Neutrophil (primary cell): Measurements from ENCODE around the gene KRT10.
A peak's percentile ranks its signal among the peaks of the same experiment; 100 is the strongest.

Experiments
- H3K27ac ChIP-seq: fragments of 200-600 bp; sonication (generic); 2 replicates; pipeline ENCODE4 v1.5.1; 2016; ENCODE audit warnings: mild to moderate bottlenecking, moderate library complexity
- H3K27me3 ChIP-seq: fragments of 200-600 bp; sonication (generic); 2 replicates; pipeline ENCODE4 v1.6.0; 2016; ENCODE audit warnings: mild to moderate bottlenecking
- H3K36me3 ChIP-seq: fragments of 200-600 bp; sonication (generic); 2 replicates; pipeline ENCODE4 v1.5.1; 2017
- H3K4me1 ChIP-seq, 2 experiments: fragments of 200-600 bp in 1 of 2; sonication (generic) in 1 of 2; 1 replicate in 1 of 2; 2 replicates in 1 of 2; pipeline versions ENCODE4 v1.5.1 to v1.6.1; 2013 to 2016; ENCODE audit warnings: low read depth in 1 of 2, low read length in 1 of 2, mild to moderate bottlenecking in 1 of 2, moderate library complexity in 1 of 2; ENCODE audit not compliant: control insufficient read depth in 1 of 2, insufficient read depth in 1 of 2
- H3K4me3 ChIP-seq, 2 experiments: fragments of 200-600 bp in 1 of 2; sonication (generic) in 1 of 2; 1 replicate in 1 of 2; 2 replicates in 1 of 2; pipeline ENCODE4 v1.5.1; 2013 to 2016; ENCODE audit warnings: low read depth in 1 of 2, low read length in 1 of 2, mild to moderate bottlenecking in 1 of 2, moderate library complexity in 1 of 2
- H3K9me3 ChIP-seq: fragments of 200-600 bp; sonication (generic); 2 replicates; pipeline ENCODE4 v1.5.1; 2016
- CTCF ChIP-seq: fragments of 200-600 bp; sonication (generic); IDR thresholded peaks from 2 replicates; pipeline ENCODE4 v1.5.1; 2016; ENCODE audit warnings: antibody characterized with exemption

KRT10 gene

GRCh38 chr17:40821536-40821935, 878 bp downstream of the KRT10 start:
- no peak overlapping the region for H3K4me3 ChIP-seq
- H3K36me3 ChIP-seq = no peaks in the 10 kb centered on the region
- H3K9me3 ChIP-seq = peaks cover 16% of the 10 kb centered on the region
- peaks cover 84% of the 10 kb centered on the region for H3K27me3 ChIP-seq
- TF ChIP-seq CTCF = no peak
- H3K27ac ChIP-seq = no peak overlapping the region
- peaks cover 0 to 3% of the 10 kb centered on the region in 2 experiments for H3K4me1 ChIP-seq

GRCh38 chr17:40820228-40820838, 2.1 kb downstream of the KRT10 start:
- no peak overlapping the region for H3K27ac ChIP-seq
- H3K4me1 ChIP-seq = peaks cover 0 to 3% of the 10 kb centered on the region in 2 experiments
- peaks cover 84% of the 10 kb centered on the region for H3K27me3 ChIP-seq
- H3K9me3 ChIP-seq = peaks cover 16% of the 10 kb centered on the region
- H3K36me3 ChIP-seq = no peaks in the 10 kb centered on the region
- TF ChIP-seq CTCF = no peak
- no peak overlapping the region for H3K4me3 ChIP-seq

GRCh38 chr17:40819528-40820125, 2.8 kb downstream of the KRT10 start:
- Histone ChIP-seq H3K36me3 (no peaks in the 10 kb centered on the region), H3K9me3 (peaks cover 16% of the 10 kb centered on the region), H3K27ac (peak overlapping the region; percentile 71), H3K4me1 (peaks cover 0 to 3% of the 10 kb centered on the region in 2 experiments), H3K27me3 (peaks cover 84% of the 10 kb centered on the region), H3K4me3 (peak overlapping the region; percentile 62 to 69)
- TF ChIP-seq CTCF = no peak

GRCh38 chr17:40818733-40819527, 3.5 kb downstream of the KRT10 start:
- peaks cover 0 to 3% of the 10 kb centered on the region in 2 experiments for H3K4me1 ChIP-seq
- no peak for TF ChIP-seq CTCF
- H3K27me3 ChIP-seq = peaks cover 84% of the 10 kb centered on the region
- peak overlapping the region; percentile 62 to 69 for H3K4me3 ChIP-seq
- H3K36me3 ChIP-seq = no peaks in the 10 kb centered on the region
- peaks cover 16% of the 10 kb centered on the region for H3K9me3 ChIP-seq
- peak overlapping the region; percentile 71 for H3K27ac ChIP-seq

- Histone ChIP-seq H3K4me3 (peak overlapping the region; percentile 62 to 69), H3K27me3 (peaks cover 84% of the 10 kb centered on the region), H3K27ac (peak overlapping the region; percentile 71), H3K36me3 (no peaks in the 10 kb centered on the region), H3K4me1 (peaks cover 0 to 3% of the 10 kb centered on the region in 2 experiments), H3K9me3 (peaks cover 16% of the 10 kb centered on the region)
- TF ChIP-seq CTCF = no peak
Measured at GRCh38 chr17:40818343-40818732, 4.1 kb downstream of the KRT10 start.
